ENCODE results near the gene MSMB. TPM values are rescaled to one million over a fixed set of nuclear protein-coding genes. Genes with fewer than 3 reads are reported as not detected.
A peak's percentile ranks its signal among the peaks of the same experiment; 100 is the strongest.

The MSMB gene
- total RNA-seq, 3 donors from 2014 or later = 4.0 to 7.2 TPM; not detected in 1

DNA sequence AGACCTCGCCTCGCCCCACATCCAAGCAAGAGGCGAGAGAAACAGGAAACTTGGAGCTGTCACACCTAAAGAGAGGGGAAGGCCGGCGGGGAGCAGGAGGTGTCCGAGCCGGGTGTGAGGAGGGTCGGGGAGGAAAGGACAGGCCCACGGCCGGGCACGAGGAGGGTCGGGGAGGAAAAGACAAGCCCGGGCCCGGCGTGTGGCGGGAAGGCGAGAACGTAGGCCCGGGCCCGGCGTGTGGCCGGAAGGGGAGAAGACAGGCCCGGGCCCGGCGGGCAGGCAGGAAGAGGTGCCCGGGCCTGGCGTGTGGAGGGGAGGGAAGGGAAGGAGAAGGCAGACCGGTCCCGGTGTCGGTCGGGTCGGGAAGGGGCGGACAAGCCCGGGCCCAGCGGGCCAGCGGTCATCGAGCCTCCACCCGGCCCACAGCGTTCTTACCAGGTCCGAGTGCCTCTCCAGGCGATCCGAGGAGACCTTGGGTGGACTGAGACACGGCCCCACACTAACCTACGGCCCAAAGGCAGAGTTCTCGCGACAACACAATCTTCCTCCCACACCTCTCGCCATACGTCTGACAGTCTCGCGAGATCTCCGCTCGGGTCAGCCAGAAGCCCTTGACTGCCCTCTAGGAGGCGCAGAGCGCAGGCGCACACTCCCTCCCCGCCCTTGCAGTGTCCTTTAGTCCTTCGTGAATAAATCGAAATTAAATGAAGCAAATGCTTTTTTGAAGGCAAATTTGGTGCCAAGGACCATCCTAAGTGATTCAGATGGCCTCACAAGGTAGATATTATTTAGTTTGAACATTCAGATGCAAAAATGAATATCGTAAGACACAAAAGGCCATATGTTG is 15.8 kb downstream of the MSMB start, which contains the start of gene NCOA4:
Gene NCOA4 (minus strand): TSS at position 533 of the 847 bp plus-strand sequence. CDS start 13,943 bp downstream, outside the sequence.
- intact Hi-C loops (cut with DNase I; ENCODE audit: low total_unique reads) = no loop called here
- peak; percentile 93 to 98 for DNase-seq (ENCODE audit: low spot score in 2 of 2)
- Histone ChIP-seq H3K36me3 (no peaks in the 10 kb centered on the region), H3K9me3 (no peaks in the 10 kb centered on the region), H3K27ac (peak within 1 kb of the TSS; percentile 92 to 95), H3K4me1 (peaks cover 0 to 11% of the 10 kb centered on the region in 2 donors), H3K27me3 (no peaks in the 10 kb centered on the region), H3K4me3 (peak within 1 kb of the TSS; percentile 65 to 87 (median 65))
- TF ChIP-seq POLR2A (IDR thresholded peaks at IDR 0.05) = no peak
- TF ChIP-seq POLR2AphosphoS5 (IDR thresholded peaks at IDR 0.05) = peak; percentile 72 to 79 (median 79)
- TF ChIP-seq, protein P1, sequence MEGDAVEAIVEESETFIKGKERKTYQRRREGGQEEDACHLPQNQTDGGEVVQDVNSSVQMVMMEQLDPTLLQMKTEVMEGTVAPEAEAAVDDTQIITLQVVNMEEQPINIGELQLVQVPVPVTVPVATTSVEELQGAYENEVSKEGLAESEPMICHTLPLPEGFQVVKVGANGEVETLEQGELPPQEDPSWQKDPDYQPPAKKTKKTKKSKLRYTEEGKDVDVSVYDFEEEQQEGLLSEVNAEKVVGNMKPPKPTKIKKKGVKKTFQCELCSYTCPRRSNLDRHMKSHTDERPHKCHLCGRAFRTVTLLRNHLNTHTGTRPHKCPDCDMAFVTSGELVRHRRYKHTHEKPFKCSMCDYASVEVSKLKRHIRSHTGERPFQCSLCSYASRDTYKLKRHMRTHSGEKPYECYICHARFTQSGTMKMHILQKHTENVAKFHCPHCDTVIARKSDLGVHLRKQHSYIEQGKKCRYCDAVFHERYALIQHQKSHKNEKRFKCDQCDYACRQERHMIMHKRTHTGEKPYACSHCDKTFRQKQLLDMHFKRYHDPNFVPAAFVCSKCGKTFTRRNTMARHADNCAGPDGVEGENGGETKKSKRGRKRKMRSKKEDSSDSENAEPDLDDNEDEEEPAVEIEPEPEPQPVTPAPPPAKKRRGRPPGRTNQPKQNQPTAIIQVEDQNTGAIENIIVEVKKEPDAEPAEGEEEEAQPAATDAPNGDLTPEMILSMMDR (IDR thresholded peaks at IDR 0.05) = peak; percentile 65 to 74 (median 67)

DNA sequence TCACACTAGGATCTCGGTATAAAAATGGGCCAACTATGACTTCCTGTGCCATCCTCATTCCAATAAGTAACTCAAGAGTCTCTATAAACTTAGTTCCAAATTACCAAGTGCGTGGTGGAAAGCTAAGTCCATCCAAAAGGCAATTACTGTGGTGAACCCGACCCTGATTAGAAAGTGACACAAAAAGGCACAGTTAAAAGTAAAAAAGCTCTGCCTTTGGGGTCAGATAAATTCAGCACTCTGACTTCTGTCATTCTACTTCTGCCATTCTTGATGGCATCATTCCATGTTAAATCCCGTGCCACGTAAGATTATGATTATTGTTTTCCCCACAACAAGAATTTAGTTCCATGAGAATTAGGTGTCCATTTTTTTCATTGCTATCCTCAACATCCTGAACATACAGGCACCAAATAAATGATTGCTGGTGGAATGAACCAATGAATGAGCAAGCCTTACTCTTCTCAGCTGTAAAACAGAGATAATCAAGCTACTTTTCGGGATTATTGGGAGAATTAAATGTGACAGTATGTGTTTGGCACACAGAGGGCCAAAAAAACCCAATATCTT is 16.5 kb downstream of the MSMB start:
- H3K36me3 ChIP-seq = no peaks in the 10 kb centered on the region
- H3K4me3 ChIP-seq = peak overlapping the region; percentile 65 to 87 (median 65)
- H3K27ac ChIP-seq = peak overlapping the region; percentile 92 to 95
- peaks cover 0 to 11% of the 10 kb centered on the region in 2 donors for H3K4me1 ChIP-seq
- intact Hi-C loops (cut with DNase I; ENCODE audit: low total_unique reads) = no loop called here
- DNase-seq (ENCODE audit: low spot score in 2 of 2) = no peak
- H3K9me3 ChIP-seq = no peaks in the 10 kb centered on the region
- TF ChIP-seq POLR2A (IDR thresholded peaks at IDR 0.05) (no peak), POLR2AphosphoS5 (IDR thresholded peaks at IDR 0.05) (no peak)
- TF ChIP-seq, protein P1 (IDR thresholded peaks at IDR 0.05) = no peak
- no peaks in the 10 kb centered on the region for H3K27me3 ChIP-seq

DNA sequence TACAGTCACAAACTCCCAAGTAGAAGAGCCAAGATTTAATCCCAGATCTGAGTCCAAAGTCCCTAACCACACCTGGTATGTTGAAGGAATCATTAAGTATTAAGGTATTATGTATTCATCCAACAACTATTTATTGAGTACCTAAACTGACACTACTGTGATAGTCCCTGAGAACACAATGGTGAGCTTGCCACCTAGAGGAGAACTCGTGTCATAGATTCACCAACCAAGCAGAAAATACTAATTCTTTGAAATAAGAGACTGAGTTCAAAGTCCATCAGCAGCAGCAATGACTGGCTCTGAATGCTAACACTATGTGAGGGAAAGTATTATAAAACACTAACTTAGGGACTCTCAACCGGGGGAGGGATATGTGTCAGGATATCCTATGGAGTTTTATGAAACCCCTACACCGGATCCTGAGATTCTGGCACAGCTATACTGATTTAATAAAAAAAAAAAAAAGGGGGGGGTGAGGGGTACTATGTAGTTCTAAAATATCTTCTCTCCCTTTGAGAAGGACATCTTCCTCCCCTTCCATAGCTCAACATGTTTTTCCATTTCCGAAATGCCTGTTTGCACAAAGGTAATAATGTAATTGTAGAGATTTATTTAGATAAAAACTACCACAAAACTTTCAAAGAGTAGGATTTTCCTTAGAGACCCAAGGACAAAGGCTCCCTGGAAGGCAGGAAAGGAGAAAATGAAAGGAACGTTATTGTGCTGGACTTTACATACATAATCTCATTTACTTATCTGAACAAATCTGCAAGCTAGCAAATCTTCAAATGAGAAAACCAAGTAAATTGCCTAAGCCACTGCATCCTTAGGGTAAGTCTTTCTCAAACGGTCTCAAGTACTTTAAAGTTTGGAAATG is 17.2 kb downstream of the MSMB start:
- no peak for DNase-seq (ENCODE audit: low spot score in 2 of 2)
- Histone ChIP-seq H3K27ac (peak overlapping the region; percentile 92 to 95), H3K9me3 (no peaks in the 10 kb centered on the region), H3K27me3 (no peaks in the 10 kb centered on the region), H3K4me3 (peak overlapping the region; percentile 65 to 87 (median 65)), H3K4me1 (peaks cover 0 to 11% of the 10 kb centered on the region in 2 donors), H3K36me3 (no peaks in the 10 kb centered on the region)
- no peak for TF ChIP-seq POLR2AphosphoS5 (IDR thresholded peaks at IDR 0.05)
- TF ChIP-seq, protein P1 (IDR thresholded peaks at IDR 0.05) = peak in 2 of 3 donors; percentile 36 to 45
- intact Hi-C loops (cut with DNase I; ENCODE audit: low total_unique reads) = no loop called here

DNA sequence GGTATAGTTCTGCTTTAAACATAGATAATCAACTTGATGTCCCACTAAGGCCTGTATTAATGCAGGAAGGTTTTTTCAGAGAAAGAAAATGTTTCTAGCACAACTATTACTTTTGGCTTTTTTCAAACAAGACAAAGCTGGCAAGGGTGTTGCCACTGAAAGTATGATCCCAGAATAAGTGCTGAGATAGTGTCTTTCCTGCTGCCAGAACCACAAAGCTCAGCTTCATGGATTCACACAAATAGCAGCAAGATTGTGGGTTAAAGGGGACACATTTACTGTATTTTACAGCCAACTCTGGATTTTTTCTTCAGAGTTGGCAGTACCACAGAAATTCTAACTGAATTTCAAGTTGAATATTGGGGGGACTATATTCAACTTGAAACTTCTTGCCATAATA is 20.0 kb downstream of the MSMB start:
- H3K27ac ChIP-seq = no peak overlapping the region

More for the DNA sequence above, 20.0 kb downstream of the MSMB start:
- intact Hi-C loops (cut with DNase I; ENCODE audit: low total_unique reads) = no loop called here
- no peak for DNase-seq (ENCODE audit: low spot score in 2 of 2)
- no peak overlapping the region for H3K4me3 ChIP-seq
- peaks cover 0 to 11% of the 10 kb centered on the region in 2 donors for H3K4me1 ChIP-seq
- H3K9me3 ChIP-seq = no peaks in the 10 kb centered on the region
- TF ChIP-seq, protein P1 (IDR thresholded peaks at IDR 0.05) = no peak
- TF ChIP-seq POLR2AphosphoS5 (IDR thresholded peaks at IDR 0.05) = no peak
- TF ChIP-seq POLR2A (IDR thresholded peaks at IDR 0.05) = no peak
- H3K27me3 ChIP-seq = no peaks in the 10 kb centered on the region
- H3K36me3 ChIP-seq = no peaks in the 10 kb centered on the region

Data from breast epithelium (tissue), 4 donors.